Transverse colon (tissue), 4 donors: Measurements from ENCODE around the gene PHACTR3.

Source experiments
- EP300 ChIP-seq: sonication (generic); formaldehyde crosslinking; IDR thresholded peaks from one replicate; pipeline ENCODE4 v1.6.1; 2017; ENCODE audit warnings: antibody characterized with exemption, low read depth
- POLR2A ChIP-seq: fragments of 450-650 bp; IDR thresholded peaks from one replicate; pipeline ENCODE4 v1.6.1; 2016; ENCODE audit warnings: antibody characterized with exemption, mild to moderate bottlenecking, moderate library complexity
- POLR2AphosphoS5 ChIP-seq, 3 donors: sonication (generic); formaldehyde crosslinking; IDR thresholded peaks; one replicate each; pipeline ENCODE4 v1.6.1; 2016; ENCODE audit warnings: antibody characterized with exemption in 3 of 3
- TF ChIP-seq, protein P1 (sequence below), 5 experiments: fragments of 200-600 bp in 3 of 5; fragments of 450-650 bp in 2 of 5; sonication (generic) in 3 of 5; IDR thresholded peaks; 1 replicate in 2 of 5; 2 replicates in 3 of 5; pipeline ENCODE4 v1.5.1; 2016 to 2017; ENCODE audit warnings: antibody characterized with exemption in 5 of 5, inconsistent platforms in 3 of 5, mild to moderate bottlenecking in 2 of 5, moderate library complexity in 1 of 5

DNA sequence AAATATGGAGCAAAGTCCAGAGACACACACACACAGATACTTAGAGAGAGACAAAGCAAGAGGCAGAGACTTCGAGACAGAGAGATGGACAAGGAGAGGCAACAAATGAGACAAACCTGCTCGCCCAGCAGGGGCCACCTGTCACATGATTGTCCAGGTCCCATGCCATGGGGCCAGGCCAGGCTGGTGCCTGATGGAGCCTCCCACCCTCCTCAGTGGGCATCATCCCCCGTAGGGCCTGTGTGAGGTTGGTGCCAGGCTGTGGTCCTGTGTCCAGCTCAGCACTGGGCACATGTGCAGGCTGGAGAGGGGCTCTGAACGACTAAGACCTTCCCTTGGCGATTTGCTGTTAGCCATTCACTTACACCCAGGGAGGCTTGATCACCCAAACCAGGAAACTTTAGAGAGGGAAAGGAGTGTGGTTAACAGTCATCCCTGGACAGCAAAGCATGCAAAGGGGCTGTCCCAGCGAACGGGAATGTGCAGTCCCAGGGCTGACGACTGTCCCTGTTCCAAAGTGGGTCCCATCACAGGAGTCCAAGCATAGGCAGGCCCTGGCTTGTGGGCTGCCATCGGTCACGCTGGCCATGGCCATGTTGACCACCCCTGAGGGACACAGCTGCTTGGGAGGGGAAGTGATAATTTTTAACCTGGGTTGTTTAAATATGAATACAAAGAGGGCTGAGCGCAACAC lies 38.4 kb upstream of the PHACTR3 start:
- TF ChIP-seq, protein P1, sequence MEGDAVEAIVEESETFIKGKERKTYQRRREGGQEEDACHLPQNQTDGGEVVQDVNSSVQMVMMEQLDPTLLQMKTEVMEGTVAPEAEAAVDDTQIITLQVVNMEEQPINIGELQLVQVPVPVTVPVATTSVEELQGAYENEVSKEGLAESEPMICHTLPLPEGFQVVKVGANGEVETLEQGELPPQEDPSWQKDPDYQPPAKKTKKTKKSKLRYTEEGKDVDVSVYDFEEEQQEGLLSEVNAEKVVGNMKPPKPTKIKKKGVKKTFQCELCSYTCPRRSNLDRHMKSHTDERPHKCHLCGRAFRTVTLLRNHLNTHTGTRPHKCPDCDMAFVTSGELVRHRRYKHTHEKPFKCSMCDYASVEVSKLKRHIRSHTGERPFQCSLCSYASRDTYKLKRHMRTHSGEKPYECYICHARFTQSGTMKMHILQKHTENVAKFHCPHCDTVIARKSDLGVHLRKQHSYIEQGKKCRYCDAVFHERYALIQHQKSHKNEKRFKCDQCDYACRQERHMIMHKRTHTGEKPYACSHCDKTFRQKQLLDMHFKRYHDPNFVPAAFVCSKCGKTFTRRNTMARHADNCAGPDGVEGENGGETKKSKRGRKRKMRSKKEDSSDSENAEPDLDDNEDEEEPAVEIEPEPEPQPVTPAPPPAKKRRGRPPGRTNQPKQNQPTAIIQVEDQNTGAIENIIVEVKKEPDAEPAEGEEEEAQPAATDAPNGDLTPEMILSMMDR (IDR thresholded peaks at IDR 0.05), result no peak
- no peak for TF ChIP-seq POLR2A
- no peak for TF ChIP-seq EP300
- TF ChIP-seq POLR2AphosphoS5 (IDR thresholded peaks at IDR 0.05), result no peak
